ENCODE results near the gene PPARG. TPM values are rescaled to one million over a fixed set of nuclear protein-coding genes. Genes with fewer than 3 reads are reported as not detected.
"Not testable (repeated sequence)": the region's sequence is repeated elsewhere in the genome, so short reads cannot be mapped to it uniquely, and the experiment has no call there.

PPARG gene
- total RNA-seq, 1 donor from 2014 or later: 80.7 TPM

DNA sequence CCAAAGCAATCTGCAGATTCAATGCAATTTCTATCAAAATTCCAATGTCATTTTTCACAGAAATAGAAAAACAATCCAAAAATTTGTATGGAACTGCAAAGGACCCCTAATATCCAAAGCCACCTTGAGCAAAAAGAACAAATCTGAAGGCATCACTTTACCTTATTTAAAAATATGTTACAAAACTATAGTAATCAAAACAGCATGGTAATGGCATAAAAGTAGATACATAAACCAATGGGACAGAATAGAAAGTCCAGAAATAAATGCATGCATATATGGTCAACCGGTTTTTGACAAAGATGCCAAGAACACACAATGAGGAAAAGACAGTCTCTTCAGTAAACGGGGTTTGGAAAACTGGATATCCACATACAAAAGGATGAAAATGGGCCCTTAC is 39.4 kb upstream of the PPARG start:
- no peaks in the 10 kb centered on the region for H3K9me3 ChIP-seq
- no peak overlapping the region for H3K27ac ChIP-seq
- H3K4me1 ChIP-seq: no peaks in the 10 kb centered on the region
- no peaks in the 10 kb centered on the region for H3K27me3 ChIP-seq
- intact Hi-C loops (cut with DNase I): no loop called here
- DNase-seq (no peak), ATAC-seq (no peak)
- TF ChIP-seq CTCF (IDR thresholded peaks at IDR 0.05): no peak
- H3K36me3 ChIP-seq: no peaks in the 10 kb centered on the region
- no peak overlapping the region for H3K4me3 ChIP-seq

DNA sequence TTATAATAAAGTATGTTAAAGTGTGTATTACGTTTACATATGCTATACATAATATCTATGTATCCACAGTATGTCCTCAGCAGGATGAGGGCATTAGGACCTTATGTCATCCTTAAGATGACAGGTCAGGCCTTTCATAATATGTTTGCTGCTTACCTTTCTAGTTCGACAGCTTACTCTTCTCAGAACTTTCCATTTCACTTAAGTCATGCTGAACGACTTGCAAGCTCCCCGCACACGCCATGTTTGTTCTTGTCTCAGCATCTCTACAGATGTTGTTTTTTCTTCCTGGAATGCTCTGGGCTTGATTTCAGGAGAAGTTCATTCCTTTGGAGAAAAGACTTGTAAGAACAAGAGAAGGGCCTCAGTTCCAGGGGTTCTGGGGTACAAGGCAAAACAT is 36.0 kb upstream of the PPARG start:
- intact Hi-C loops (cut with DNase I): no loop called here
- DNase-seq (no peak), ATAC-seq (no peak)
- H3K27me3 ChIP-seq: no peaks in the 10 kb centered on the region
- H3K4me3 ChIP-seq: no peak overlapping the region
- no peaks in the 10 kb centered on the region for H3K4me1 ChIP-seq
- no peak overlapping the region for H3K27ac ChIP-seq
- no peaks in the 10 kb centered on the region for H3K36me3 ChIP-seq
- TF ChIP-seq CTCF (IDR thresholded peaks at IDR 0.05): no peak
- H3K9me3 ChIP-seq: no peaks in the 10 kb centered on the region

DNA sequence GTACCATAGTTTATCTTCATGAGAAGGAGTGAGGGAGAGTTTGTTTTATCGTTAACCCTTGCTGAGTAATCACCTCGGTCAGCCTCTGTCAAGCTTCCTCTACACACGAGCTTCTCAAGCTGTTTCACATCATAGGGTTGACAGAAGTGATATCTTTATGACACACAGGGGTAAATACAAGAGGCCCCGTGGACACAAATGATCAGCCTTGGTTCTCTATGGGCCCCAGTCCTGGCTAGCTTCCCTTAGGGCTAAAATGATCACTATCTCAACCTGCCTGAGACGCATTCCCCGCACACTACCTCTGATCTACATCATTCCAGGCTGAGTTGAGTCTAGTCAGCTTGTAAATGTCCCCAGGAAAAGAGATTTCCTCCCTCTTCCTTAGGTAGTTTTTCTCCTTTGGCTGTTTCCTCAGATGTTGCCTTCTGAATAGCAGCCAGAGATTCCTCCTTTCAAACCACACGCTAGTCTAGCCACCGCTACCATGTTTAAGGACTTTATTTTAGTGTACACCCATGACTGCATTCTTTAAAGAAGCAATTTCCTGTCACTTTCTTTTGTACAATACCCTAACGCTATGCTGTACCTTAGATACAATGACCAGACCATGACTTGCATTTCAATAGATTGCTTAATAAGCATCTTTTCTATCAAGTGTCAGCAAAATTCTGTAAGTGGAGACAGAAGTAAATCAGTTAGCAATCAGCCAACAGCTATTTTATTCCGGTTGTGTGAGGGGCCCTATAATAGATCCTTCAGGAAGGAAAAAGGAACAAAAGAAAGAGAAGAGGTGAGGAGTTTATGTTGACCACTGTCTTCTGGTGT is 35.1 kb upstream of the PPARG start:
- ATAC-seq (no peak), DNase-seq (no peak)
- Histone ChIP-seq H3K9me3 (no peaks in the 10 kb centered on the region), H3K4me1 (no peaks in the 10 kb centered on the region), H3K27ac (no peak overlapping the region), H3K4me3 (no peak overlapping the region), H3K27me3 (no peaks in the 10 kb centered on the region), H3K36me3 (no peaks in the 10 kb centered on the region)
- intact Hi-C loops (cut with DNase I): no loop called here
- TF ChIP-seq CTCF (IDR thresholded peaks at IDR 0.05): no peak

DNA sequence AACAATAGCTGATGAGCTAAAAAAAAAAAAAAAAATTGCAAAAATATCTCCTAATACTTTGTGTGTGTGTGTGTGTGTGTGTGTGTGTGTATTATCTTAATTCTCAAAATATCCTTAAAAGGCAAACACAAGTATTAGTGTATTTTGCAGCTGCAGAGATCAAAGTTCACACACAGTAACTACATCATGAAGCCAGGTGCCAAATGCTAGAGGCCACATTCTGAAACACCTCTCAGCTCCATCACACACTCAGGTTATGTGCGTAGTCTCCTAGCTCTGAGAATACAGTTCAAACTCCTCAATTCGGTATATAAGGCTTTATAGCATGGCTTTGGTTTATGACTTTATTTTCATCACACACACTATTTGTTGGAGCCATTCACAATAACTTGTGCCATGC is 33.5 kb upstream of the PPARG start:
- Histone ChIP-seq H3K4me1 (no peaks in the 10 kb centered on the region), H3K36me3 (no peaks in the 10 kb centered on the region), H3K27me3 (no peaks in the 10 kb centered on the region), H3K9me3 (no peaks in the 10 kb centered on the region), H3K27ac (no peak overlapping the region), H3K4me3 (no peak overlapping the region)
- ATAC-seq: no peak
- no peak for DNase-seq
- intact Hi-C loops (cut with DNase I): no loop called here
- no peak for TF ChIP-seq CTCF (IDR thresholded peaks at IDR 0.05)

DNA sequence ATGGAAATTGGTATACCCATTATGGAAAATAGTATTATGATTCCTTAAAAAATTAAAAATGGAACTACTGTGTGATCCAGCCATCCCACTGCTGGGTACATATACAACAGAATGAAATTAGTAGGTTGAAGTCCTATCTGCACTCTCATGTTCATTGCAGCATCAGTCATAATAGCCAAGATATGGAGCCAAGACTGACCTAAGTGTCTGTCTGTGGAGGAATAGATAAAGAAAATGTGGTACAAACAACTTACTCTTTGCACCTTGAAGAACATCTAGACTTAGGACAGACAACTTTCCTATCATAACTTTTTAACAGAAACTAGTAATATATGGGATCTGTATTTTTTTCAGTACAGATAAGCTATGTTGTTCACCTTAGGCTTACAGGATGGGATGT is 30.0 kb upstream of the PPARG start:
- Histone ChIP-seq H3K9me3 (no peaks in the 10 kb centered on the region), H3K4me1 (no peaks in the 10 kb centered on the region), H3K36me3 (no peaks in the 10 kb centered on the region), H3K27ac (no peak overlapping the region), H3K4me3 (no peak overlapping the region), H3K27me3 (no peaks in the 10 kb centered on the region)
- ATAC-seq: no peak
- DNase-seq: no peak
- TF ChIP-seq CTCF (IDR thresholded peaks at IDR 0.05): no peak
- intact Hi-C loops (cut with DNase I): no loop called here

DNA sequence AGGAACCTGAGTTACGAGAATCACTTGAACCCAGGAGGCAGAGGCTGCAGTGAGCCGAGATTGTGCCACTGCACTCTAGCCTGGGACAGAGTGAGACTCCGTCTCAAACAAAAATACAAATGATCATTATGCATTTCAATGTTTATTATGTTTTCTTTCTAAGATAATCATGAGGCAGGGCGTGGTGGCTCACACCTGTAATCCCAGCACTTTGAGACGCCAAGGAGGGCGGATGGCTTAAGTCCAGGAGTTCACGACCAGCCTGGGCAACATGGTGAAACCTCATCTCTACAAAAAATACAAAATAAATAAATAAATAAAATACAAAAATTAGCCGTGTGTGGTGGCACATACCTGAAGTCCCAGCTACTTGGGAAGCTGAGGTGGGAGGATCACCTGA is 26.7 kb upstream of the PPARG start:
- H3K4me3 ChIP-seq; H3K9me3 ChIP-seq; H3K4me1 ChIP-seq; H3K27me3 ChIP-seq; DNase-seq; H3K36me3 ChIP-seq; H3K27ac ChIP-seq; ATAC-seq; intact Hi-C loops (cut with DNase I): not testable (repeated sequence)

All from upper lobe of right lung (tissue), 1 donor.